C4-2B (cell line): ENCODE data around the gene METTL4.

Experiments used
- ZFX ChIP-seq: fragments of 450-650 bp; IDR thresholded peaks from 2 replicates; pipeline ENCODE4 v1.6.1; 2017
- TF ChIP-seq, protein P1 (sequence below): fragments of 450-650 bp; conservative IDR thresholded peaks from 2 replicates; pipeline ENCODE4 v1.5.1; 2017; ENCODE audit warnings: mild to moderate bottlenecking

DNA sequence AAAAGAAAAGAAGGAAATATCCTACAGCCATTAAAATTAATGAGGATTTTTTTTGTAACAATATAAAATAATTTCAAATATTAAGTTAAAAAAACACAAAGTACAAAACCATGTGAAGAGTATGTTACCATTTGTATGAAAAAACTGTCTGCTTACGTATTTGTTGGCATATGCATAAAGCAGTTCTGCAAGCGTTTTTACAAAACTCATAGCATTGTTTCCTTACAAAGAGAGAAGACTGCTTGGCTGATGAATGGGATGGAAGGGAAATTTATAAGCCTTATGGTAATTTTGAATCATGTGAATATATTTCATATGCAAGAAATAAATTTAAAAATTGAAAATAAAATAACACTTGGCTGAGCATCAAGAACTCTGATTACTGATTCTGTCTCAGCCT lies 63.1 kb downstream of the METTL4 start:
- TF ChIP-seq, protein P1, sequence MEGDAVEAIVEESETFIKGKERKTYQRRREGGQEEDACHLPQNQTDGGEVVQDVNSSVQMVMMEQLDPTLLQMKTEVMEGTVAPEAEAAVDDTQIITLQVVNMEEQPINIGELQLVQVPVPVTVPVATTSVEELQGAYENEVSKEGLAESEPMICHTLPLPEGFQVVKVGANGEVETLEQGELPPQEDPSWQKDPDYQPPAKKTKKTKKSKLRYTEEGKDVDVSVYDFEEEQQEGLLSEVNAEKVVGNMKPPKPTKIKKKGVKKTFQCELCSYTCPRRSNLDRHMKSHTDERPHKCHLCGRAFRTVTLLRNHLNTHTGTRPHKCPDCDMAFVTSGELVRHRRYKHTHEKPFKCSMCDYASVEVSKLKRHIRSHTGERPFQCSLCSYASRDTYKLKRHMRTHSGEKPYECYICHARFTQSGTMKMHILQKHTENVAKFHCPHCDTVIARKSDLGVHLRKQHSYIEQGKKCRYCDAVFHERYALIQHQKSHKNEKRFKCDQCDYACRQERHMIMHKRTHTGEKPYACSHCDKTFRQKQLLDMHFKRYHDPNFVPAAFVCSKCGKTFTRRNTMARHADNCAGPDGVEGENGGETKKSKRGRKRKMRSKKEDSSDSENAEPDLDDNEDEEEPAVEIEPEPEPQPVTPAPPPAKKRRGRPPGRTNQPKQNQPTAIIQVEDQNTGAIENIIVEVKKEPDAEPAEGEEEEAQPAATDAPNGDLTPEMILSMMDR: no peak
- no peak for TF ChIP-seq ZFX
